ENCODE results near the gene SFXN3. TPM values are rescaled to one million over a fixed set of nuclear protein-coding genes. Genes with fewer than 3 reads are reported as not detected.

The SFXN3 gene
- total RNA-seq, 4 donors from 2014 or later, result 26.9 to 131 (median 101) TPM

DNA sequence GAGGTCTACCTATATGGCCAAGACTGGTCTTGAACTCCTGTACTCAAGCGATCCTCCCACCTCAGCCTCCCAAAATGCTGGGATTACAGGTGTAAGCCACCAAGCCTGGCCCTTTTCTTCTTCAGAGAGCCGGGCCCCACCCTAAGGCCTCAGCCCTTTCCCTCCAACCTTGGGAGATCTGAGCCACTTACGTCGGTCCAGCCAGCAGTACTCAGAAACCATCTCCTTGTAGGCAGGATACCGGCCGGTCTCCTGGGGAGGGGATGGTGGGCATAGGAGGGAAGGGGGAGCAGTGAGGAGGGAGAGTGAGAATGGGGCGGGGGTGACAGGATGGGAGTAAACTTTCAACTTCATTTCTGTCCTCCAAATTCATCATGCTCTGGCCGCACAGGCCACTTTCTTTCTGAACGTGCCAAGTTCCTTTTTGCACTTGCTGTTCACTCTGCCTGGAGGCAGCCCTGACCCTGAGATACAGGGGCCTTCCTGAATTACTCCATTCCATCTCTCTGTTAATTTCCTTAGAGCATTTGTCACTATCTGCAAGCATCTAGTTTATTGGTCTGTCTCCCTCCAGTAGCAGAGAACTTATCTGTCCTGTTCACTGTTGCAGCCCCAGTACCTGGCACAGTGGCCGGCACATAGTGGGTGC lies 10.5 kb upstream of the SFXN3 start:
- TF ChIP-seq, protein P1, sequence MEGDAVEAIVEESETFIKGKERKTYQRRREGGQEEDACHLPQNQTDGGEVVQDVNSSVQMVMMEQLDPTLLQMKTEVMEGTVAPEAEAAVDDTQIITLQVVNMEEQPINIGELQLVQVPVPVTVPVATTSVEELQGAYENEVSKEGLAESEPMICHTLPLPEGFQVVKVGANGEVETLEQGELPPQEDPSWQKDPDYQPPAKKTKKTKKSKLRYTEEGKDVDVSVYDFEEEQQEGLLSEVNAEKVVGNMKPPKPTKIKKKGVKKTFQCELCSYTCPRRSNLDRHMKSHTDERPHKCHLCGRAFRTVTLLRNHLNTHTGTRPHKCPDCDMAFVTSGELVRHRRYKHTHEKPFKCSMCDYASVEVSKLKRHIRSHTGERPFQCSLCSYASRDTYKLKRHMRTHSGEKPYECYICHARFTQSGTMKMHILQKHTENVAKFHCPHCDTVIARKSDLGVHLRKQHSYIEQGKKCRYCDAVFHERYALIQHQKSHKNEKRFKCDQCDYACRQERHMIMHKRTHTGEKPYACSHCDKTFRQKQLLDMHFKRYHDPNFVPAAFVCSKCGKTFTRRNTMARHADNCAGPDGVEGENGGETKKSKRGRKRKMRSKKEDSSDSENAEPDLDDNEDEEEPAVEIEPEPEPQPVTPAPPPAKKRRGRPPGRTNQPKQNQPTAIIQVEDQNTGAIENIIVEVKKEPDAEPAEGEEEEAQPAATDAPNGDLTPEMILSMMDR (IDR thresholded peaks at IDR 0.05; ENCODE audit: low read depth), result no peak

- TF ChIP-seq, protein P1 (IDR thresholded peaks at IDR 0.05; ENCODE audit: low read depth), result no peak
These were observed 9.8 kb upstream of the SFXN3 start for GRCh38 chr10:101021239-101021638.

DNA sequence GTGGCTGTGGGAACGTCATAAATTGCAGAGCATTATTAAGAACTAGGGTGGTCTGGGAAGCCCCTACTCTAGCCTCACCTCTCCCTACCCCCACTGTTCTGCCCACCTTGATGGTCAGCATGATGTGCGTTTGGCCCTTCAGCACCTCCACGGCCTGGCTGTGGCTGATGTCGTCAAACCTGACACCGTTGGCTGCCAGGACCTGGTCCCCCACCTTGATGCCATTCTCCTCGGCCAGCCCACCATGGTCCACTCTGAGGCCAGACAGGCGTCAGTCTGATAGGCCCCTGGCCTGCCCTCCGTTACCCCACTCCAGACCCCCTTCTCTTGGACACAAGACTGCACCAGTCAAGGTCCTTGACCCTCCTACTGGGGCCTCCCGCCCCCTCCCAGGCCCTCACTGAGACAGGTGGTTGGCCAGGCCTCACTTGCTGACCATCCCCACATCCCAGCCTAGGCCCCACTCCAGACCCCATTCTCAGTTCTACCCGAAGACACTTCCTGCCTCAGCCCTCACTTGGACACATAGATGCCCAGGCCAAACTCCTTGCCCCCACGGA lies 9.3 kb upstream of the SFXN3 start:
- TF ChIP-seq, protein P1 (IDR thresholded peaks at IDR 0.05; ENCODE audit: low read depth), result no peak

DNA sequence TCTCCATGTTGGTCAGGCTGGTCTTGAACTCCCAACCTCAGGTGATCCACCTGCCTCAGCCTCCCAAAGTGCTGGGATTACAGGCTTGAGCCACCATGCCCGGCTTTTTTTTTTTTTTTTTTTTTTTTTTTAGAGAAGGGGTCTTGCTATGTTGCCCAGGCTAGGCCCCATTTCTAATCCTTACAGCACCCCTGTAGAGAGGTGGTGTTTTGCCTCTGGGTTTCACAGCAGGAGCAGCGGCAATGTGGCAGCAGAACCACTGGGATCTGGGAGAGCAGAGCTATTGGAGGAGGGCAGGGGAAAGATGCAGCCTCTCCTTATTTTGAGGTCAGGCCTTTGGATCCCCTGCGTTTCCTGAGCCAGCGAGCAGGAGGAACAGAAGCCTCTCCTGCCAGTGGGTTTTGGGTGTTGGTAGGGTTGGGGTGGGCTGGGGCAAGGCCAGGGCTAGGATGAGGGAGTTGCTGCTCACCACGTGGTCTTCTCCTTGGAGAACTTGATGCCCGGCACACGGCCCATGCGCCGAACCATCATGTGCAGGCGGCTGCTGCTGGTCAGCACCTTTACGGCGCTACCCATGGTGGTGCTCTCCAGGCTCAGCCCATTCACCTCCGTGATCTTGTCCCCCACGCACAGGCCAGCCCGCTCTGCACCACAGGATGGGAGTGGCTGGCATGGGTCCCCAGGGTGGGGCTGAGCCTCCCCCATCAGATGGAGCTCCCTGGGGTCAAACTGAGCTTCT lies 7.9 kb upstream of the SFXN3 start:
- TF ChIP-seq, protein P1 (IDR thresholded peaks at IDR 0.05; ENCODE audit: low read depth), result no peak

GRCh38 chr10:101027106-101027720 lies 3.8 kb upstream of the SFXN3 start:
- TF ChIP-seq, protein P1 (IDR thresholded peaks at IDR 0.05; ENCODE audit: low read depth), result no peak

GRCh38 chr10:101028446-101029337 lies 2.3 kb upstream of the SFXN3 start:
- TF ChIP-seq, protein P1 (IDR thresholded peaks at IDR 0.05; ENCODE audit: low read depth), result no peak

All from subcutaneous adipose tissue (tissue), 4 donors.